ENCODE data around the gene KLHL12.

DNA sequence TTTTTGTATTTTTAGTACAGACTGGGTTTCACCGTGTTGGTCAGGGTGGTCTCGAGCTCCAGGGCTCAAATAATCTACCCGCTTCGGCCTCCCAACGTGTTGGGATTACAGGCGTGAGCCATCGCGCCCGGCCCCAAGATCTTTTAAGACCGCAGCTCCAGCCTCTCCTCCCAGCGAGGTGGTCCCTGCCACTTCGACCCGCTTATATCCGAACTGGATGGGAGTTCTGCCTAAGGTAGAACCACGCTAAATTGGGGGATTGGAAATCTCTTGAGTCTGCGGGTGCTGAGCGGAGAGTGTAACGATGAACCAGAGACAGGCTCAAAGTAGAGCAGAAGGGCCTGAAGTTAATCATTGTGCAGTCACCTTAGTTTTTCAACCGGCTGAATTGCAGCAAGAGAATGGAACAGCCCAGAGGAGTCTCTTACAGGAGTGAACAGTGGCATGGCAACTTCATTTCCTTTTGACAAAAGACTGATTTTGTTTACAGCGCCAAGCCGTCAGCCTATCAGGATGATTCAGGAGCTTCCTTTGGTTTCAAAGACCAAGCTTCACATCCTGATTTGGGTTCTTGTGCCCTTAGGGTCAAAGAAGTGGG, 40.7 kb upstream of the KLHL12 start:
- TF ChIP-seq, protein P1, sequence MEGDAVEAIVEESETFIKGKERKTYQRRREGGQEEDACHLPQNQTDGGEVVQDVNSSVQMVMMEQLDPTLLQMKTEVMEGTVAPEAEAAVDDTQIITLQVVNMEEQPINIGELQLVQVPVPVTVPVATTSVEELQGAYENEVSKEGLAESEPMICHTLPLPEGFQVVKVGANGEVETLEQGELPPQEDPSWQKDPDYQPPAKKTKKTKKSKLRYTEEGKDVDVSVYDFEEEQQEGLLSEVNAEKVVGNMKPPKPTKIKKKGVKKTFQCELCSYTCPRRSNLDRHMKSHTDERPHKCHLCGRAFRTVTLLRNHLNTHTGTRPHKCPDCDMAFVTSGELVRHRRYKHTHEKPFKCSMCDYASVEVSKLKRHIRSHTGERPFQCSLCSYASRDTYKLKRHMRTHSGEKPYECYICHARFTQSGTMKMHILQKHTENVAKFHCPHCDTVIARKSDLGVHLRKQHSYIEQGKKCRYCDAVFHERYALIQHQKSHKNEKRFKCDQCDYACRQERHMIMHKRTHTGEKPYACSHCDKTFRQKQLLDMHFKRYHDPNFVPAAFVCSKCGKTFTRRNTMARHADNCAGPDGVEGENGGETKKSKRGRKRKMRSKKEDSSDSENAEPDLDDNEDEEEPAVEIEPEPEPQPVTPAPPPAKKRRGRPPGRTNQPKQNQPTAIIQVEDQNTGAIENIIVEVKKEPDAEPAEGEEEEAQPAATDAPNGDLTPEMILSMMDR (conservative IDR thresholded peaks at IDR 0.05) = no peak
- TF ChIP-seq ZFX (IDR thresholded peaks at IDR 0.05) = no peak
